Mesenchymal stem cell (in vitro differentiated cells and primary cell): ENCODE data around the gene TRAF7.
A peak's percentile ranks its signal among the peaks of the same experiment; 100 is the strongest.

Source experiments
- DNase-seq: peaks from one replicate; pipeline ENCODE4 v3.0.0-alpha.2; 2013
- H2AFZ ChIP-seq: one replicate; pipeline ENCODE4 v1.6.1; 2013; ENCODE audit warnings: low read depth, mild to moderate bottlenecking, control low read depth, inconsistent platforms, low read length, moderate library complexity
- H2AK5ac ChIP-seq: 2 replicates; pipeline ENCODE4 v1.6.1; 2013; ENCODE audit warnings: low read length, moderate library complexity, mild to moderate bottlenecking, inconsistent platforms; ENCODE audit not compliant: severe bottlenecking
- H2BK120ac ChIP-seq: one replicate; pipeline ENCODE4 v1.6.1; 2013; ENCODE audit warnings: low read depth, mild to moderate bottlenecking, inconsistent platforms, low read length, moderate library complexity
- H2BK12ac ChIP-seq, 2 experiments: one replicate each; pipeline ENCODE4 v1.6.1; 2013; ENCODE audit warnings: inconsistent platforms in 2 of 2, low read length in 2 of 2, mild to moderate bottlenecking in 2 of 2, moderate library complexity in 2 of 2, control low read depth in 1 of 2
- H2BK15ac ChIP-seq: one replicate; pipeline ENCODE4 v1.6.1; 2013; ENCODE audit warnings: mild to moderate bottlenecking, low read depth, inconsistent platforms; ENCODE audit not compliant: poor library complexity, severe bottlenecking
- H2BK5ac ChIP-seq: 2 replicates; pipeline ENCODE4 v1.6.1; 2013; ENCODE audit warnings: low read depth, mild to moderate bottlenecking, low read length, control low read depth, inconsistent platforms; ENCODE audit not compliant: poor library complexity, severe bottlenecking
- H3K14ac ChIP-seq, 2 experiments: one replicate each; pipeline ENCODE4 v1.6.1; 2013; ENCODE audit warnings: inconsistent platforms in 2 of 2, low read length in 2 of 2, control low read depth in 1 of 2, mild to moderate bottlenecking in 1 of 2, moderate library complexity in 1 of 2
- H3K18ac ChIP-seq, 2 experiments: one replicate each; pipeline ENCODE4 v1.6.1; 2013; ENCODE audit warnings: inconsistent platforms in 2 of 2, low read length in 2 of 2, control low read depth in 1 of 2, low read depth in 1 of 2, mild to moderate bottlenecking in 1 of 2
- H3K23ac ChIP-seq, 2 experiments: one replicate each; pipeline ENCODE4 v1.6.1; 2013; ENCODE audit warnings: inconsistent platforms in 2 of 2, low read length in 2 of 2, mild to moderate bottlenecking in 2 of 2, moderate library complexity in 2 of 2, control low read depth in 1 of 2
- H3K27ac ChIP-seq: 2 replicates; pipeline ENCODE4 v1.5.1; 2013; ENCODE audit warnings: mild to moderate bottlenecking, moderate library complexity, low read length, control low read depth, inconsistent platforms; ENCODE audit not compliant: poor library complexity, severe bottlenecking
- H3K27me3 ChIP-seq, 2 experiments: 2 replicates each; pipeline versions ENCODE4 v1.6.1 to v1.7.0; 2013; ENCODE audit warnings: low read length in 2 of 2, mild to moderate bottlenecking in 2 of 2, moderate library complexity in 2 of 2, control low read depth in 1 of 2, inconsistent platforms in 1 of 2; ENCODE audit not compliant: control insufficient read depth in 1 of 2, insufficient read depth in 1 of 2
- H3K36me3 ChIP-seq, 2 experiments: 2 replicates each; pipeline versions ENCODE4 v1.6.1 to v1.7.0; 2013; ENCODE audit warnings: low read length in 2 of 2, control low read depth in 1 of 2, inconsistent platforms in 1 of 2, low read depth in 1 of 2, mild to moderate bottlenecking in 1 of 2; ENCODE audit not compliant: insufficient read depth in 2 of 2, control insufficient read depth in 1 of 2
- H3K4ac ChIP-seq, 2 experiments: one replicate each; pipeline ENCODE4 v1.6.1; 2013; ENCODE audit warnings: inconsistent platforms in 2 of 2, low read length in 2 of 2, mild to moderate bottlenecking in 2 of 2, moderate library complexity in 2 of 2, control low read depth in 1 of 2, low read depth in 1 of 2
- H3K4me1 ChIP-seq: 2 replicates; pipeline ENCODE4 v1.6.1; 2013; ENCODE audit warnings: low read depth, low read length, control low read depth; ENCODE audit not compliant: control insufficient read depth, insufficient read depth
- H3K4me2 ChIP-seq: 2 replicates; pipeline ENCODE4 v1.6.1; 2013; ENCODE audit warnings: low read length, mild to moderate bottlenecking, inconsistent platforms; ENCODE audit not compliant: poor library complexity, severe bottlenecking
- H3K4me3 ChIP-seq, 2 experiments: 2 replicates each; pipeline versions ENCODE4 v1.5.1 to v1.7.0; 2013; ENCODE audit warnings: low read length in 2 of 2, mild to moderate bottlenecking in 2 of 2, control low read depth in 1 of 2, low read depth in 1 of 2; ENCODE audit not compliant: insufficient read depth in 1 of 2
- H3K79me1 ChIP-seq: replicated peaks from 2 replicates; pipeline ENCODE4 v1.6.1; 2013; ENCODE audit warnings: mild to moderate bottlenecking, control low read depth, low read length, inconsistent platforms; ENCODE audit not compliant: poor library complexity, severe bottlenecking
- H3K9ac ChIP-seq: 2 replicates; pipeline ENCODE4 v1.7.0; 2013; ENCODE audit warnings: mild to moderate bottlenecking, low read length, moderate library complexity
- H3K9me3 ChIP-seq: 2 replicates; pipeline ENCODE4 v1.7.0; 2013; ENCODE audit warnings: mild to moderate bottlenecking, low read length; ENCODE audit not compliant: control insufficient read depth
- H4K8ac ChIP-seq: one replicate; pipeline ENCODE4 v1.6.1; 2013; ENCODE audit warnings: inconsistent platforms, mild to moderate bottlenecking, low read length, moderate library complexity
- H4K91ac ChIP-seq: one replicate; pipeline ENCODE4 v1.6.1; 2013; ENCODE audit warnings: mild to moderate bottlenecking, low read length, inconsistent platforms
- WGBS: methylation state at CpG from one replicate; pipeline ENCODE4 v1.1.7; 2013; ENCODE audit warnings: mixed read lengths; 5-methylcytosine and 5-hydroxymethylcytosine counted together

TRAF7 gene

GRCh38 chr16:2145843-2146242, 9.7 kb upstream of the TRAF7 start:
- 86% methylated on average over 5 of the region's 5 CpGs for WGBS

GRCh38 chr16:2147378-2147777, 8.2 kb upstream of the TRAF7 start:
- 83% methylated on average over 5 of the region's 6 CpGs for WGBS
- peaks cover 2% of the 10 kb centered on the region for H3K79me1 ChIP-seq
- peaks cover 12 to 30% of the 10 kb centered on the region in 2 experiments for H3K36me3 ChIP-seq

More at GRCh38 chr16:2145843-2146242, 9.7 kb upstream of the TRAF7 start:
- Histone ChIP-seq H3K4me3 (no peak overlapping the region), H3K27ac (no peak overlapping the region), H3K36me3 (peaks cover under 1 to 15% of the 10 kb centered on the region in 2 experiments), H3K4me2 (no peak overlapping the region), H4K91ac (no peak overlapping the region), H2BK120ac (no peak overlapping the region), H3K9me3 (no peaks in the 10 kb centered on the region), H2BK15ac (no peak overlapping the region), H4K8ac (no peak overlapping the region), H3K9ac (no peak overlapping the region), H2BK5ac (no peak overlapping the region), H2AK5ac (no peak overlapping the region), H3K18ac (no peak overlapping the region), H2BK12ac (no peak overlapping the region), H3K14ac (no peak overlapping the region), H3K4ac (no peak overlapping the region), H3K79me1 (peaks cover 2% of the 10 kb centered on the region), H2AFZ (no peak overlapping the region), H3K27me3 (no peaks in the 10 kb centered on the region), H3K23ac (no peak overlapping the region), H3K4me1 (peaks cover 40% of the 10 kb centered on the region)
- no peak for DNase-seq

GRCh38 chr16:2147981-2148671, 7.5 kb upstream of the TRAF7 start, which contains the start of gene RAB26:
RAB26 (plus strand) TSS chr16:2148625; CDS start chr16:2148784, 159 bp downstream.
- 11% methylated on average over 35 of the region's 55 CpGs for WGBS
- H2BK15ac ChIP-seq = peak within 1 kb of the TSS; percentile 3
- H3K4me1 ChIP-seq = peaks cover 61% of the 10 kb centered on the region
- H3K4me2 ChIP-seq = peak within 1 kb of the TSS; percentile 91
- peak within 1 kb of the TSS in 1 of 2 experiments; percentile 49 for H2BK12ac ChIP-seq
- peak within 1 kb of the TSS; percentile 51 for H2AFZ ChIP-seq
- peak within 1 kb of the TSS; percentile 29 for H2BK120ac ChIP-seq
- peak within 1 kb of the TSS; percentile 66 to 87 for H3K23ac ChIP-seq
- peaks cover 2% of the 10 kb centered on the region for H3K79me1 ChIP-seq
- H3K18ac ChIP-seq = peak within 1 kb of the TSS; percentile 63 to 86
- H2BK5ac ChIP-seq = no peak within 1 kb of the TSS
- H3K36me3 ChIP-seq = peaks cover 14 to 36% of the 10 kb centered on the region in 2 experiments
- no peak within 1 kb of the TSS for H3K27ac ChIP-seq
- H4K91ac ChIP-seq = peak within 1 kb of the TSS; percentile 48
- H4K8ac ChIP-seq = peak within 1 kb of the TSS; percentile 77
- peak within 1 kb of the TSS; percentile 49 to 77 for H3K4ac ChIP-seq
- H2AK5ac ChIP-seq = peak within 1 kb of the TSS; percentile 45
- H3K27me3 ChIP-seq = no peaks in the 10 kb centered on the region
- H3K14ac ChIP-seq = peak within 1 kb of the TSS; percentile 58 to 79
- H3K9me3 ChIP-seq = no peaks in the 10 kb centered on the region
- DNase-seq = peak; percentile 53
- peak within 1 kb of the TSS; percentile 48 for H3K9ac ChIP-seq
- H3K4me3 ChIP-seq = peak within 1 kb of the TSS; percentile 53 to 65

More at GRCh38 chr16:2147378-2147777, 8.2 kb upstream of the TRAF7 start:
- Histone ChIP-seq H2BK120ac (no peak overlapping the region), H2AK5ac (peak overlapping the region; percentile 5), H3K4me1 (peaks cover 54% of the 10 kb centered on the region), H3K4me2 (no peak overlapping the region), H4K8ac (no peak overlapping the region), H3K27me3 (no peaks in the 10 kb centered on the region), H2AFZ (no peak overlapping the region), H3K14ac (no peak overlapping the region), H2BK5ac (no peak overlapping the region), H2BK12ac (no peak overlapping the region), H4K91ac (no peak overlapping the region), H3K27ac (no peak overlapping the region), H3K23ac (no peak overlapping the region), H3K9ac (no peak overlapping the region), H3K4me3 (no peak overlapping the region), H3K4ac (no peak overlapping the region), H3K9me3 (no peaks in the 10 kb centered on the region), H2BK15ac (no peak overlapping the region), H3K18ac (no peak overlapping the region)
- DNase-seq = no peak

GRCh38 chr16:2148714-2149629, 6.6 kb upstream of the TRAF7 start:
- no peak for DNase-seq
- H2BK15ac ChIP-seq = peak overlapping the region; percentile 3
- H2BK5ac ChIP-seq = no peak overlapping the region
- H2AFZ ChIP-seq = no peak overlapping the region
- no peaks in the 10 kb centered on the region for H3K27me3 ChIP-seq
- H3K4me3 ChIP-seq = peak overlapping the region; percentile 53 to 65
- peak overlapping the region; percentile 49 to 77 for H3K4ac ChIP-seq
- H2BK12ac ChIP-seq = no peak overlapping the region
- H2BK120ac ChIP-seq = no peak overlapping the region
- H3K27ac ChIP-seq = no peak overlapping the region
- H3K18ac ChIP-seq = peak overlapping the region; percentile 59 to 63
- H3K14ac ChIP-seq = peak overlapping the region; percentile 58 to 79
- H3K36me3 ChIP-seq = peaks cover 21 to 40% of the 10 kb centered on the region in 2 experiments
- peak overlapping the region; percentile 48 for H4K91ac ChIP-seq
- 1% methylated on average over 52 of the region's 62 CpGs for WGBS
- peak overlapping the region; percentile 91 for H3K4me2 ChIP-seq
- peaks cover 2% of the 10 kb centered on the region for H3K79me1 ChIP-seq
- H3K9ac ChIP-seq = peak overlapping the region; percentile 48
- H4K8ac ChIP-seq = peak overlapping the region; percentile 77
- peak overlapping the region; percentile 45 for H2AK5ac ChIP-seq
- H3K9me3 ChIP-seq = no peaks in the 10 kb centered on the region
- H3K23ac ChIP-seq = peak overlapping the region; percentile 66 to 87
- H3K4me1 ChIP-seq = peaks cover 60% of the 10 kb centered on the region
